ENCODE results near the gene SEZ6.

The SEZ6 gene

DNA sequence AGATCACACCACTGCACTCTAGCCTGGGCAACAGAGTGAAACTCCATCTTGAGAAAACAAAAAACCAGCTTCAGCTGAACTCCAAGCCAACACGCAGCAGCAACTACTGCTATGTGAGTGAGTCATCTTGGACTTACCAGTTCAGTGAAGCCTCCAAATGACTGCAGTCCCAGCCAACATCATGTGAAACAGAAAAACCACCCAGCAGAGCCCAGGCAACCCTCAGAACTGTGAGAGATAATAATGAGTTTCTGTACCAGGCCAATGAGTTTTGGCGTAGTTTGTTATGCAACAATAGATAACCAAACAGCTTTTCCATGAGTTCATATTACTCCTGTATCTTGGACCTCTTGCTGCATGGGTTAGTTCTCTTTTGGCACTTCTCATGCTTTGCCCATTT lies 77.8 kb downstream of the SEZ6 start:
- no peak for DNase-seq

- DNase-seq: no peak
Observed at GRCh38 chr17:28926786-28927185, 79.0 kb downstream of the SEZ6 start.

- DNase-seq: no peak
Observed at GRCh38 chr17:28926366-28926765, 79.5 kb downstream of the SEZ6 start.

- peak in 1 of 2 experiments; percentile 31 for DNase-seq
Observed at GRCh38 chr17:28925912-28926365, 79.9 kb downstream of the SEZ6 start.

- DNase-seq: no peak
Observed at GRCh38 chr17:28920201-28920600, 85.6 kb downstream of the SEZ6 start.

GRCh38 chr17:28918295-28918694 lies 87.5 kb downstream of the SEZ6 start:
- DNase-seq: no peak

DNA sequence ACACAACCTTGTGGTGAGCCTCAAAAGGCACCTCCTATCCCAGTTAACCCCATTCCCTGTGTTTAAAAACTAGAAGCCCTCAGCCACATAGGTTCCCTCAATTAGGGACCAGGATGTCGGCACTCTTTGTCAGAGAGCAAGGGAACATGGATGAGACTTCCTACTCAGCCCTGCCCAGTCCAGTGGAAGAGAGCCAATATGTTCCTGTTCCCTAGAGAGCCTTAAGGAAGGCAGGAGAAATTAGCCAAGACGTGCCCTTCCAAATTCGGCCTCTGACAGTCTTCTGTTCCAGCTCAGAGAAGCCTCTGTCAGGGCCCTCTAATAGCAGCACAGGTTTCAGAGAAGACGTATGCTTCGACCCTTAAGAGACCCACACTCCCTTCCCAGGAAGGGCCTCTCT lies 88.4 kb downstream of the SEZ6 start:
- DNase-seq: no peak

- no peak for DNase-seq
Observed at GRCh38 chr17:28917029-28917428, 88.8 kb downstream of the SEZ6 start.

DNA sequence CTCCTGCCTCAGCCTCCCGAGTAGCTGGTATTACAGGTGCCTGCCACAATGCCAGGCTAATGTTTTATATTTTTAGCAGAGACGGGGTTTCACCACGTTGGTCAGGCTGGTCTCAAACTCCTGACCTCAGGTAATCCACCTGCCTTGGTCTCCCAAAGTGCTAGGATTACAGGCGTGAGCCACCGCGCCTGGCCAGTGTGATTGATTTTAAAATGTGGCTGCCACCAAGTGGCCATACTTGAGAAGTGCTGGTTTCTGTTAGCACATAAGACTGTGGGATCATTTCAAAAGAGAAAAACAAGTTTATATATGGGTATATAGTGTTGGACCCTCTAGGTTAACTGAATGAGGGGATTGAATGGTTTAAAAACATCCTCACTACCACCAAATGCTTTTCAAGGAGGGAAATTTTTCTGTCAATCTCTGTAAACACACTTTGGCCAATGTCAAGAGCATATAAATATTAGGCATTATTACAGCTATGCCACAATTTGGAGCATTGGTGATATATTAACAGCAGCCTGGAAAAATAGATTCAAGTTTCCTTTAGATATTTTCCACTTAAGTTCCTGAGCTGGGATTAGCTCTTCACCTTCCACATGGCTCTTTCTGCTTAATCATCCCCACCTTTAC lies 89.4 kb downstream of the SEZ6 start:
- DNase-seq: peak in 1 of 2 experiments; percentile 19

- DNase-seq: no peak
Observed at GRCh38 chr17:28912938-28913333, 92.9 kb downstream of the SEZ6 start.

GRCh38 chr17:28912281-28912937 lies 93.4 kb downstream of the SEZ6 start:
- DNase-seq: no peak

DNA sequence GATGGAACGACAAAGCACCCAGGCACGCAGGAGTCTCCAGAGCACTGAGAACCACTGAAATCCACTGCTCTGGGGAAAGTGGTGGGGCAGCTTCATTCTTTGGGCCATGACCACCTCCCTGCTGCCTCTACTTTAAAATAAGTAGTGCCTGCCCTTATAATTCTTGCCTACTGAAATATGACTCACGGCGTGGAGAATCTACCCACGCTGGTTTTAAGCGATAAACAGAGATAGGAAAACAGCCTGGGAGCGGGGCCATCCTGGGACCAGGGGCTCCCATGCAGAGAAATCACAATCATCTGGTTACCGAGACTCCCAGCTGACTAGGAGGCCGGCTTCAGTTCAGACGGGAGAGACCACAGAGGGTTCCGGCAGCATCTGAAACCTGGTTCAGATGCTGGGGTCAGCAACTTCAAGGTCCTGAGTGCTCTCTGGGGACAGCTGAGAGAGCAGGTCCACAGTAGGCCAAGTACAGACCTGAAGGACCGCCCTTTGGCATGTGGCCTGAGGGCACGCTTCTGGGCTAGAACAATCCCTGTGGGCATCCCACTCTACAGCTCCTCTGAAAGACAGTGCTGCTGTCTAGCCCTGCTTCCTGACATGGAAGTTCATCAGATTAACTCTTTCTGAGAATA lies 94.3 kb downstream of the SEZ6 start:
- no peak for DNase-seq

DNA sequence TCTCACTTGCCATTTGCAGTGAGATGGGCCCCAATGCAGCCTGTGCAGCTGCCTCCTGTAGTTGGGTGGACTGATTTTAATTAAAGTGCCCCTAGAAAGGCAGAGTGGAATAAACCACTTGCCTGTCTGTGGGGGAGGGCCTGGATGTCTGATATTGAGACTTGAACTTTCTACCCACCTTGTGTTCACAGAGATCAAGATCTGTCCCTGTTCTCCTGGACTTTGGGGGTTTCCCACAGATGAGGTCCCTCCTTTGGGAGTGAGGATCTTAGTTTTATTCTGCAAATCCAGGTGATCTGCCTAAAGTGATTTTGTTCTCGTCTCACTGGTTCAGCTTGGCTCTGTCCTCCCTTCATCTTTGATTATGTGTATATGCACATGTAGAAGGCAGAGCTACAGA lies 95.3 kb downstream of the SEZ6 start:
- no peak for DNase-seq

DNA sequence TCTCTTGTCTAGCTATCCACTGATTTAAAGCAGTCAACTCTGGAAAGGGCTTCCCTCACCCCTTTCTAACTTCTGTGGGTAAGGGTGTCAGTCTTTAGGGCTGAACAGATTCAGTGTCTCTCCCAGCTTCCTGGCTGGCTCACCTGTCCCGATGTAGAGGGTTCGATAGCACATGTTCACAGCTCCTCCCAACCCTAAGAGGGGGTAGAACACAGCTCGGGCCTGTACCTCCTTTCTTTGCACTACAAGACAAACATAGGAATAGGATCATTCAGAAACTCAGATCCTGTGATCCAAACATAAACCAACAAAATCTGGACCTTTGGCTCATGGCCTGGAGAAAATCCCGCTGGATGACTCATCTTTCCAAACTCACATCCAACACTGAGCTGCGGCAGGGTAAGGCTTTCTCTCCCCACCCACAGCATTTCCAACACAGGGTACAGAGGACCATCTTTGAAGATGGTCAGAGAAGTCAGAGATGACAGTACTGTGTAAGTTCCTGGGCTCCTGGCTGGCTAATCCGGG lies 97.1 kb downstream of the SEZ6 start:
- no peak for DNase-seq

GRCh38 chr17:28907709-28908475 lies 97.9 kb downstream of the SEZ6 start:
- DNase-seq: no peak

DNA sequence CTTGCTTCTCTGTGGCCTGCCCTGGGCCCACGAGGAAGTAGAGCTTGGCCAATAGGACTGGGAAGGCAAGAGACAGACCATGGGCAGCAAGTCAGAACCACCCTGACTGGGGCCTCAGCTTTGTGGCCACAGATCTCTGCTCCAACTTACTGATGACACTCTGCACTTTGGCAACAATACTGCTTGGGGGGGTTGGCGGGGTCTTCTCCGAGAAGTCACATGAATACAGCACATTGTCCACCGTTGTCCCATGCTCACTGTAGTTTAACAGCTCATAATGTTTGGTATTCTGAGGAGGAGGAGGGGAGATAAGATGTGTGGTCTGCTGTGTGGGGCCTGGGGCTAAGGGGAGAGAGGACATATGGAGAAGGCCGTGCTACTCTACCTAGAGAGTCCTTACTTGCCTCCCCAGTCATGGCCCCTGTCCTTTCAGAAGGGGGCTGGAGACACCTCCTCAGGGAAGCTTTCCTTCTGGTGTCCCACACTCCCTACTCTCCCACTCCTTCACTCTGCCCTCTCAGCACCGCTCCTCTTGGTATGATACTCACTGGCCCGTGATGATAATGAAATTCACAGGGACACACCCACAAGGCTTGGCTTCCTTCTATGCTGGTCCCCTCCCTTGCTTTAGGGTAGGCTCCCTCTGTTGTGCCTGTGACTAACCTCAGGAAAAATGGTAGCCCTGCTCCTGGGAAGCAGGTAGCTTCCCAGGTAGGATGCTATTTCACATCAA lies 99.0 kb downstream of the SEZ6 start:
- DNase-seq: no peak

GRCh38 chr17:28906276-28906675 lies 99.6 kb downstream of the SEZ6 start:
- no peak for DNase-seq
